22Rv1 (cell line): Measurements from ENCODE around the gene SLC22A12.

Experiments
- ZFX ChIP-seq: fragments of 450-650 bp; IDR thresholded peaks from 2 replicates; pipeline ENCODE4 v1.6.1; 2017; ENCODE audit warnings: antibody characterized with exemption, borderline replicate concordance
- TF ChIP-seq, protein P1 (sequence below): fragments of 450-650 bp; IDR thresholded peaks from 2 replicates; pipeline ENCODE4 v1.5.1; 2017; ENCODE audit warnings: mild to moderate bottlenecking

GRCh38 chr11:64616817-64617216, 25.8 kb downstream of the SLC22A12 start:
- TF ChIP-seq, protein P1, sequence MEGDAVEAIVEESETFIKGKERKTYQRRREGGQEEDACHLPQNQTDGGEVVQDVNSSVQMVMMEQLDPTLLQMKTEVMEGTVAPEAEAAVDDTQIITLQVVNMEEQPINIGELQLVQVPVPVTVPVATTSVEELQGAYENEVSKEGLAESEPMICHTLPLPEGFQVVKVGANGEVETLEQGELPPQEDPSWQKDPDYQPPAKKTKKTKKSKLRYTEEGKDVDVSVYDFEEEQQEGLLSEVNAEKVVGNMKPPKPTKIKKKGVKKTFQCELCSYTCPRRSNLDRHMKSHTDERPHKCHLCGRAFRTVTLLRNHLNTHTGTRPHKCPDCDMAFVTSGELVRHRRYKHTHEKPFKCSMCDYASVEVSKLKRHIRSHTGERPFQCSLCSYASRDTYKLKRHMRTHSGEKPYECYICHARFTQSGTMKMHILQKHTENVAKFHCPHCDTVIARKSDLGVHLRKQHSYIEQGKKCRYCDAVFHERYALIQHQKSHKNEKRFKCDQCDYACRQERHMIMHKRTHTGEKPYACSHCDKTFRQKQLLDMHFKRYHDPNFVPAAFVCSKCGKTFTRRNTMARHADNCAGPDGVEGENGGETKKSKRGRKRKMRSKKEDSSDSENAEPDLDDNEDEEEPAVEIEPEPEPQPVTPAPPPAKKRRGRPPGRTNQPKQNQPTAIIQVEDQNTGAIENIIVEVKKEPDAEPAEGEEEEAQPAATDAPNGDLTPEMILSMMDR = no peak
- TF ChIP-seq ZFX = no peak
